AG09309 (cell line): Measurements from ENCODE around the gene CLRN2.

Experiments
- DNase-seq: peaks from one replicate; pipeline ENCODE4 v3.0.0-alpha.2; 2010; ENCODE audit warnings: low read depth
- H3K4me3 ChIP-seq: 2 replicates; pipeline ENCODE4 v1.5.1; 2011; ENCODE audit warnings: mild to moderate bottlenecking, low read depth, low read length, moderate library complexity; ENCODE audit not compliant: control insufficient read depth
- TF ChIP-seq, protein P1 (sequence below): IDR thresholded peaks from 2 replicates; pipeline ENCODE4 v1.5.1; 2011; ENCODE audit warnings: mild to moderate bottlenecking, low read depth, low read length, inconsistent platforms; ENCODE audit not compliant: insufficient read depth, control insufficient read depth; ENCODE audit errors: missing control alignments

The CLRN2 gene

DNA sequence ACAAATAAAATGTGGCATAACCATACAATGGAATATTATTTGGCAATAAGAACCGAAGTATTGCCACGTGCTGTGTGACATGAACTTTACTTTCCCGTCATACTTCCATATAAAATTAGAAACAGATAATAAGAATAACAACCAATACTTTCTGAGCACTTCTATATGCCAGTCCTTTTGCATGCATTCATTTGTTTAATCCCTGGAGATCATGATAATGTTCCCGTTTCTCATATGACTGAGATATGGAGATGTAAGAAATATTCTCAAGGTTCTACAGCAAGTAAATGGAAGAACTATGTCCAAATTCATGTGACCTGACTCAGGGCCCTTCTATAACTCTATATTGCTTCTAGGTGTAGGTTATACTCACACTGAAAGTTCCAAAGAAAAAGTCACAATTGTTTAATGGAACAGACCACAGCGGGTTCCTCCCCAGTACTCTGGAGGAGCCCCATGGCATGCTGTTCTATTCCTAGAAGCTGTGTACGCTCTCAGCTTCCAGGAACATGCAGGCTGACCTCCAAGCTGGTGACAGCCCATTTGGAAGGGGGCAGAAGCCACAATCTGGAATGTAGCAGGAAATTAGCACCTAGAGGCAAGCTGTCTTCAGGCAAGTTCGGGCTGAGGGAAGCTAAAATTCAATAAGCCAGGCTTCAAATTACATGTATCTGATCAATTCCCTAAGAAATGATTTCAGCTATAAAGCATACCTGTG, 34.6 kb upstream of the CLRN2 start:
- DNase-seq = no peak
- no peak overlapping the region for H3K4me3 ChIP-seq
- TF ChIP-seq, protein P1, sequence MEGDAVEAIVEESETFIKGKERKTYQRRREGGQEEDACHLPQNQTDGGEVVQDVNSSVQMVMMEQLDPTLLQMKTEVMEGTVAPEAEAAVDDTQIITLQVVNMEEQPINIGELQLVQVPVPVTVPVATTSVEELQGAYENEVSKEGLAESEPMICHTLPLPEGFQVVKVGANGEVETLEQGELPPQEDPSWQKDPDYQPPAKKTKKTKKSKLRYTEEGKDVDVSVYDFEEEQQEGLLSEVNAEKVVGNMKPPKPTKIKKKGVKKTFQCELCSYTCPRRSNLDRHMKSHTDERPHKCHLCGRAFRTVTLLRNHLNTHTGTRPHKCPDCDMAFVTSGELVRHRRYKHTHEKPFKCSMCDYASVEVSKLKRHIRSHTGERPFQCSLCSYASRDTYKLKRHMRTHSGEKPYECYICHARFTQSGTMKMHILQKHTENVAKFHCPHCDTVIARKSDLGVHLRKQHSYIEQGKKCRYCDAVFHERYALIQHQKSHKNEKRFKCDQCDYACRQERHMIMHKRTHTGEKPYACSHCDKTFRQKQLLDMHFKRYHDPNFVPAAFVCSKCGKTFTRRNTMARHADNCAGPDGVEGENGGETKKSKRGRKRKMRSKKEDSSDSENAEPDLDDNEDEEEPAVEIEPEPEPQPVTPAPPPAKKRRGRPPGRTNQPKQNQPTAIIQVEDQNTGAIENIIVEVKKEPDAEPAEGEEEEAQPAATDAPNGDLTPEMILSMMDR = no peak

DNA sequence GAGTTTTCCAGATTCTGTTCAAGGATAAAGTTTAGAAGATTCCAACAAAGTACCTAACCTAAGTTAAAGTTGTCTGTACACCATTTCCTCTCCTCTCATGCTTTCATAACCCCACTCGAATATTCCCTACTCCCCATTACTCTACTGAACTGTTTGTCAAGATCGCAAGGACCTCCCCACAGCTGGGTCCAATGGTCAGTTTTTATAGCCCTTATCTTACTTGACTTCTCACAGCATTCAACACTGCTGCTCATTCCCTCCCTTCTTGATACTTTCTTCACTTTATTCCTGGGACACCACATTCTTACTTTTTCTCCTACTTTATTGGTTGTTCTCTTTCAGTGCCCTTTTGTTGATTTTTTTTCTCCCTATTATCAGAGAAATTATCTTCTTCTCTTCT, 34.0 kb upstream of the CLRN2 start:
- no peak overlapping the region for H3K4me3 ChIP-seq

DNA sequence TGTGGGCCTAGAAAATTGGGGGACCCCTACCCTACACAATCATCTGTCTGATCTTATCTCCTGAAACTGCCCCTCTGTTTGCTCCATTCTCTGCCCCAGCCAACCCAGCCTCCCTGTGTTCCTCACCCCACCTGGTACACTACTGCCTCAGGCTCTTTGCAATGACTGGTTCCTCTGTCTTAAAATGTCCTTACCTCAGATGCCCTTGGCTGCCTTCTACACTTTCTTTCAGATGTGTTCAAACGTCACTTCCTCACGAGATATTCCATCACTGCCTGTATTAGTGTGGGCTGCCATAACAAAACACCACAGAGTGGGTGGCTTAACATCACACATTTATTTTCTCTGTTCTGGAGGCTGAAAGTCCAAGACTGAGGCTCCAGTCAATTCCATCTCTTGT, 32.2 kb upstream of the CLRN2 start:
- no peak overlapping the region for H3K4me3 ChIP-seq
- TF ChIP-seq, protein P1 = no peak
- DNase-seq = no peak

More for the DNA sequence above, 34.0 kb upstream of the CLRN2 start:
- no peak for DNase-seq
- TF ChIP-seq, protein P1 = no peak

DNA sequence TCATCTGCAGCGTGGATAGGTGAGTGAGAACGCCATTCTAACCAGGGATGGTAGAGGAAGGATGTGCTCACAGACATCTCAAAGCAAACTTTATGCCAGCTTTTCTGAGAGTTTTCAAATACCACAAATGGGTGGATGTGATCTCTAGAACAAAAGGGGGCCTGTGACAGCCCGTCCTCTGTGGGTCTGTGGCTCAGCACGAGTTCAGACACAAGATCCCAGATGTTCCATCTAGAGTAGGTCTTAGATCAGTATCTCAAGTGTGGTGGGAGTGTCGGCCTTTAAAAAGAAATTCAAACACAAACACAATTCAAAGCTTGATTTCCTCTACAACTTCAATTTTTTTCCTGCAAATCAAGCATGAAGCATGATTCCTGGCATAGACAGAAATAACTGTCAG, 25.8 kb upstream of the CLRN2 start:
- no peak for DNase-seq
- TF ChIP-seq, protein P1 = no peak
- H3K4me3 ChIP-seq = no peak overlapping the region

DNA sequence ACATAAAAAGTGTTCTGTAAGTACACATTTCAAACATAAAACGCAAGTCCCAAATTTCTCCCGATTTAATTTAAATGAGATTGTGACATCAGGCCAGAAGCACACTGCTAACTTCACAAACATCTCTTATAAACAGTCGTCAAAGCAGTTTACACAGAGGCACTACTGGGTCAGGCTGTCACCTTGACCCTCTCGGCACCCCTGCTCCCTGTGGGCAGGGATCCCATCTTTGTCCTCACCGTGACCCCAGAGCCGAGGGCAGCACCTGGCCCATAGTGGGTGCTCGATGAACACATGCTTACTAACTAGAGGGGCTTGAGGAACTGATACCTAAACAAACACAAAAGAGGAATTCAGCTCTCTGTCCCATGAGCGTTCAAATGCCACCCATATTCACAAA, 25.2 kb upstream of the CLRN2 start:
- H3K4me3 ChIP-seq = no peak overlapping the region
- no peak for DNase-seq
- TF ChIP-seq, protein P1 = no peak

DNA sequence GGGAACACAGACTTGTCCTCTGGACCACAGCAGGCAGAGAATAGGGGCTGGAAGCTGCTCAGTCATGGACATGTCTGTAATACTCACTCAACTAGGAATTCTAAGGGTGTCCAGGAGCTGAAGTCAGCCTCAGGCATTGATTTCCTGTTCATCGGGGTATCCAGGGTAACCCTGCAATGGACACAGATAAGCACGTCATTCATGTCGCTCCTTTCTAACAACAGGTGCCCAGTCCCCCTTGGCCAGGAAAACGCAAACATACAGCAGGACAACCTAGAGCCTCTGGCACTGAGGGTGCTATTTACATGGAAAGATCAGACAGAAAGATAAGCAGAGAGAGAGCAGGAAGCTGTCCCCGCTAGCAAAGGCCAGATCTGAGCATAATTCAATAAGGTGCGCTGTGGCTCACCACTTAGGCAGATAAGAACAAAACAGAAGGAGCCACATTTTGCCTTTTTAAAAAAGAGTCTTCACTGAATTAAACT, 24.3 kb upstream of the CLRN2 start:
- TF ChIP-seq, protein P1 = no peak
- H3K4me3 ChIP-seq = no peak overlapping the region
- no peak for DNase-seq
